ENCODE results near the gene CYP2B6. TPM values are rescaled to one million over a fixed set of nuclear protein-coding genes. Genes with fewer than 3 reads are reported as not detected.

The CYP2B6 gene
- total and polyA plus RNA-seq, 10 of the 15 experiments (the other 5 are each of a cell fraction or from before 2014, with no cell fraction given), result 0.23 to 0.86 TPM; not detected in 8

GRCh38 chr19:40974633-40975037 is 16.4 kb upstream of the CYP2B6 start:
- in situ Hi-C loops (cut with MboI), result no loop called here
- RAD21 ChIA-PET (ENCODE audit: unreplicated experiment), result interaction anchor here (0.6 to 1.1 kb wide), 2 partner anchors 170 to 288 kb away, joined by 3 read pairs; no protein-coding TSS in a partner anchor
- SMC1A ChIA-PET (ENCODE audit: uncharacterized antibody, unreplicated experiment), result interaction anchor here (0.7 to 0.9 kb wide), 2 partner anchors 170 to 334 kb away, joined by 3 to 4 read pairs; no protein-coding TSS in a partner anchor

More at GRCh38 chr19:40974633-40975037, 16.4 kb upstream of the CYP2B6 start:
- Histone ChIP-seq H4K20me1 (ENCODE audit: control insufficient read depth, insufficient read depth) (no peaks in the 10 kb centered on the region), H3K36me3 (ENCODE audit: control insufficient read depth in 2 of 2, insufficient read depth in 2 of 2, low read length in 1 of 2) (no peaks in the 10 kb centered on the region), H3K9ac (ENCODE audit: control insufficient read depth, insufficient read depth, low read length) (no peak overlapping the region), H3K79me2 (ENCODE audit: control insufficient read depth, insufficient read depth, low read length) (no peaks in the 10 kb centered on the region), H3K27me3 (replicated peaks in 1 of 2; ENCODE audit: control insufficient read depth in 2 of 2, insufficient read depth in 2 of 2, low read length in 1 of 2) (no peaks in the 10 kb centered on the region), H3K9me3 (replicated peaks; ENCODE audit: control insufficient read depth, insufficient read depth, low read length) (no peaks in the 10 kb centered on the region), H3K4me1 (ENCODE audit: control insufficient read depth, insufficient read depth, low read length) (no peaks in the 10 kb centered on the region), H3K27ac (ENCODE audit: control insufficient read depth, insufficient read depth) (no peak overlapping the region), H3K4me3 (no peak overlapping the region), H2AFZ (ENCODE audit: control insufficient read depth, low read depth, low read length) (no peak overlapping the region), H3K4me2 (ENCODE audit: control insufficient read depth, insufficient read depth) (no peak overlapping the region)
- no TSS peak for BruUV-seq (replicated peaks)
- whole genome bisulfite sequencing (ENCODE audit: insufficient coverage, insufficient replicate concordance, low lambda C conversion rate, missing lambda C conversion rate), result 0% methylated on average over 4 of the region's 4 CpGs
- CTCF ChIA-PET, result interaction anchor here (0.6 to 1.9 kb wide), 15 partner anchors 11 to 599 kb away, joined by 3 to 19 read pairs (median 4); no protein-coding TSS in a partner anchor
- POLR2A ChIA-PET, result no interaction called here
- TF ChIP-seq ZNF622 (IDR thresholded peaks at IDR 0.05) (no peak), LARP7 (IDR thresholded peaks at IDR 0.05) (no peak), KLF5 (IDR thresholded peaks at IDR 0.05; ENCODE audit: partially characterized antibody) (no peak), CTCF (IDR thresholded peaks at IDR 0.05 in 2 of 3, conservative IDR thresholded peaks at IDR 0.05 in 1 of 3; ENCODE audit: control insufficient read depth in 2 of 3, extremely low read depth in 1 of 3, insufficient read depth in 1 of 3, low read depth in 3 of 3, low read length in 3 of 3) (peak; percentile 64 to 74 (median 73)), STAT3 (IDR thresholded peaks at IDR 0.05; ENCODE audit: low read depth, low read length) (no peak), CHD2 (IDR thresholded peaks at IDR 0.05; ENCODE audit: borderline replicate concordance, low read depth, low read length) (no peak), RAD21 (IDR thresholded peaks at IDR 0.05; ENCODE audit: insufficient read depth, low read depth, low read length) (peak; percentile 57), CBX3 (IDR thresholded peaks at IDR 0.05; ENCODE audit: borderline replicate concordance, low read depth) (no peak), NR2C2 (IDR thresholded peaks at IDR 0.05; ENCODE audit: borderline replicate concordance, control insufficient read depth, insufficient read length, low read depth) (no peak), REST (IDR thresholded peaks at IDR 0.05; ENCODE audit: low read depth, low read length) (no peak), SMC3 (IDR thresholded peaks at IDR 0.05; ENCODE audit: borderline replicate concordance, low read length) (peak; percentile 69; the same call in 1 of the 2 replicates), YY1 (IDR thresholded peaks at IDR 0.05; ENCODE audit: low read depth, low read length) (0 out of 2 replicates have a peak, but pooled peaks have one; percentile 54), MEF2A (IDR thresholded peaks at IDR 0.05; ENCODE audit: insufficient read depth, low read depth, low read length) (no peak)
- intact Hi-C loops (cut with micrococcal nuclease; ENCODE audit: unreplicated experiment), result loop anchor here (1.0 to 10.0 kb wide), 4 partner anchors 170 to 600 kb away; partner anchors contain the start of gene CEACAM21
- peak; percentile 71 for FAIRE-seq
- peak; percentile 89 for ATAC-seq
- DNase-seq (ENCODE audit: low read depth, low spot score), result peak; percentile 3
